Measurements from ENCODE around the gene SLC12A8. TPM values are rescaled to one million over a fixed set of nuclear protein-coding genes. Genes with fewer than 3 reads are reported as not detected.

Gene SLC12A8
- total RNA-seq, 3 donors from 2014 or later: 0.48 to 12.5 (median 9.8) TPM

DNA sequence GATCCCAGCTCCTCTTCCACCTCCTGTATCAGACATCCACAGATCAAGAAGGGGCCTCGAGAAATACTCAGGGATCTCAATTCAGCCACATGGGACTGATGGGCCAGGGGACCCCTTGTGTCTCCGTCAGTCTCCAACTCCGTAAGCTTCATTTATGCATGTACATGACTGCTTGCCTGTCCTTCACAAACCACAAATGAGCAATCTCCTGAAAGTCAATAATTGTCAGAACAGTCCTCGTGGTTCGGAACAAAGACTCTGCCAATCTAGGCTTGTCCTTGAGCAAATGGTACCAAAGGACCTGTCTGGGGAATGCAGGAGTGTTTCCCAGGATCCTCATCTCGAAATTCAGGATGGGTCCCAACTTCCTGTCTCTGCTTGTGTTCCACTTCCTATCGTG, 20.8 kb downstream of the SLC12A8 start:
- Histone ChIP-seq H3K27me3 (no peaks in the 10 kb centered on the region), H3K4me3 (no peak overlapping the region), H3K4me1 (no peaks in the 10 kb centered on the region), H3K27ac (no peak overlapping the region), H3K36me3 (no peaks in the 10 kb centered on the region), H3K9me3 (no peaks in the 10 kb centered on the region)
- DNase-seq (ENCODE audit: low spot score in 2 of 2): no peak
- intact Hi-C loops (cut with DNase I; ENCODE audit: low total_unique reads): no loop called here
- TF ChIP-seq POLR2A (IDR thresholded peaks at IDR 0.05): no peak
- no peak for TF ChIP-seq CTCF (IDR thresholded peaks at IDR 0.05)
- no peak for TF ChIP-seq POLR2AphosphoS5 (IDR thresholded peaks at IDR 0.05)

DNA sequence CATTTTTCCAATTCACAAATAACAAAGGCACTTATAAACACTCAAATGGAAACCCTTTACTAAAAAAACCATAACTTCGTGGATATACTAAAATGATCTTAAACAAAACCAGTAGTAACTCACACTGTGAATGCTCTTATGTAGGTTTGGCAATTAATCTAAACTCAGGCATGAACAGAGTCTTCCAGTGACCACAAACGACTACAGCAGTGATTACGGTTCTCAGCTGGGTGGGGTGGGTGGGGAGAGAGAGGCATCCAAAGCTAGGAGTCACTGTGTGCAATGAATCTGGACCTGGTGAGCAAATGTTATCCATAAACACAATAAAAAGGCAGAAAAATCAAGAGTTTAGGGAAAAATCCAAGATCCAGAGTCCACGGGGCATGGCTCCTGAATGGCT, 21.3 kb downstream of the SLC12A8 start:
- H3K4me1 ChIP-seq: no peaks in the 10 kb centered on the region

DNA sequence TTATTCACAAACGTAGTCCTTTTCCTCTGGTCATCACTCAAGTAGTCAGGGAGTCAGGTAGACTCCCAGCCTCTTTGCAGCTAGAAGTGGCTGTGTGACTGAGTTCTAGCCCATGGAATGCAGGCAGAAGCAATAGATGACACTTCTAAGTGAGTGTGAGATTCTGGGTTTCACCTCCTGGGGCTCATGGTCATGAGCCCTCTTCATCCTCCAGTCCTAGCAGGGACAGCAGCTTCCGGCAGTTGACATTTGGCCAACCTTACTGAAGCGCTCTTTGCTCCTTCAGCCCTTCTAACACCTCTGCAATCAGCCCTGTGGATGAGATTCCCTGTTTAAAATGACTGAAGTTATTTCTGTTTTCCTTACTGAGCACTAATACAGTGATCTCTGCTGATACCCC, 21.8 kb downstream of the SLC12A8 start:
- no peak for TF ChIP-seq POLR2A (IDR thresholded peaks at IDR 0.05)
- TF ChIP-seq CTCF (IDR thresholded peaks at IDR 0.05): no peak
- TF ChIP-seq POLR2AphosphoS5 (IDR thresholded peaks at IDR 0.05): no peak
- Histone ChIP-seq H3K4me3 (no peak overlapping the region), H3K36me3 (no peaks in the 10 kb centered on the region), H3K9me3 (no peaks in the 10 kb centered on the region), H3K4me1 (no peaks in the 10 kb centered on the region), H3K27ac (no peak overlapping the region), H3K27me3 (no peaks in the 10 kb centered on the region)
- no peak for DNase-seq (ENCODE audit: low spot score in 2 of 2)
- intact Hi-C loops (cut with DNase I; ENCODE audit: low total_unique reads): no loop called here

More for the DNA sequence above, 21.3 kb downstream of the SLC12A8 start:
- Histone ChIP-seq H3K27me3 (no peaks in the 10 kb centered on the region), H3K9me3 (no peaks in the 10 kb centered on the region), H3K36me3 (no peaks in the 10 kb centered on the region), H3K27ac (no peak overlapping the region), H3K4me3 (no peak overlapping the region)
- no peak for TF ChIP-seq CTCF (IDR thresholded peaks at IDR 0.05)
- no peak for TF ChIP-seq POLR2A (IDR thresholded peaks at IDR 0.05)
- TF ChIP-seq POLR2AphosphoS5 (IDR thresholded peaks at IDR 0.05): no peak
- intact Hi-C loops (cut with DNase I; ENCODE audit: low total_unique reads): no loop called here
- no peak for DNase-seq (ENCODE audit: low spot score in 2 of 2)

GRCh38 chr3:125189378-125190165, 23.0 kb downstream of the SLC12A8 start:
- DNase-seq (ENCODE audit: low spot score in 2 of 2): no peak
- Histone ChIP-seq H3K27ac (no peak overlapping the region), H3K4me1 (no peaks in the 10 kb centered on the region), H3K4me3 (no peak overlapping the region), H3K27me3 (no peaks in the 10 kb centered on the region), H3K9me3 (no peaks in the 10 kb centered on the region), H3K36me3 (no peaks in the 10 kb centered on the region)
- TF ChIP-seq POLR2A (IDR thresholded peaks at IDR 0.05) (no peak), CTCF (IDR thresholded peaks at IDR 0.05) (no peak), POLR2AphosphoS5 (IDR thresholded peaks at IDR 0.05) (no peak)
- intact Hi-C loops (cut with DNase I; ENCODE audit: low total_unique reads): no loop called here

DNA sequence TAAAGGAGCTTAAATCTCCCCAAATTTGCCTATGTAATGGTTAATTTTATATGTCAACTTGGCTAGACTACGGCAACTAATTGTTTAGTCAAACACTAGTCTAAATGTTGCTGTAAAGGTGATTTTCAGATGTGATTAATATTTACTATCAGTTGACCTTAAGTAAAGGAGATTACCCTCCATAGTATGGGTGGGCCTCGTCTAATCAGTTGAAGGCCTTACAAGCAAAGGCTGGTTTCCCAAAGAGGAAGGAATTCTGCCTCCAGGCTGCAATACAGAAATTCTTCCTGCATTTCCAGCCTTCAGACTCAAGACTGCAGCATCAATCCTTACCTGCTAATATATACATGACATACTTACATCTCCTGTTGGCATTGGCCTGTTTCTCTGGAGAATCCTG, 23.6 kb downstream of the SLC12A8 start:
- no peaks in the 10 kb centered on the region for H3K4me1 ChIP-seq
- H3K36me3 ChIP-seq: no peaks in the 10 kb centered on the region
- H3K27ac ChIP-seq: no peak overlapping the region
- no peaks in the 10 kb centered on the region for H3K9me3 ChIP-seq
- H3K4me3 ChIP-seq: no peak overlapping the region
- TF ChIP-seq POLR2AphosphoS5 (IDR thresholded peaks at IDR 0.05) (no peak), POLR2A (IDR thresholded peaks at IDR 0.05) (no peak), CTCF (IDR thresholded peaks at IDR 0.05) (no peak)
- H3K27me3 ChIP-seq: no peaks in the 10 kb centered on the region
- intact Hi-C loops (cut with DNase I; ENCODE audit: low total_unique reads): no loop called here
- no peak for DNase-seq (ENCODE audit: low spot score in 2 of 2)
